GM18873 (cell line): ENCODE results near the gene TMEM132E.
"Not testable (repeated sequence)": the region's sequence is repeated elsewhere in the genome, so short reads cannot be mapped to it uniquely, and the experiment has no call there.

Experiments
- ATAC-seq: cut with Tn5 transposase; IDR thresholded peaks from one replicate; pipeline ENCODE4 v1.9.1; 2021; ENCODE audit warnings: mild to moderate bottlenecking, moderate library complexity, moderate number of reproducible peaks; ENCODE audit not compliant: unreplicated experiment, low FRiP score

TMEM132E gene

DNA sequence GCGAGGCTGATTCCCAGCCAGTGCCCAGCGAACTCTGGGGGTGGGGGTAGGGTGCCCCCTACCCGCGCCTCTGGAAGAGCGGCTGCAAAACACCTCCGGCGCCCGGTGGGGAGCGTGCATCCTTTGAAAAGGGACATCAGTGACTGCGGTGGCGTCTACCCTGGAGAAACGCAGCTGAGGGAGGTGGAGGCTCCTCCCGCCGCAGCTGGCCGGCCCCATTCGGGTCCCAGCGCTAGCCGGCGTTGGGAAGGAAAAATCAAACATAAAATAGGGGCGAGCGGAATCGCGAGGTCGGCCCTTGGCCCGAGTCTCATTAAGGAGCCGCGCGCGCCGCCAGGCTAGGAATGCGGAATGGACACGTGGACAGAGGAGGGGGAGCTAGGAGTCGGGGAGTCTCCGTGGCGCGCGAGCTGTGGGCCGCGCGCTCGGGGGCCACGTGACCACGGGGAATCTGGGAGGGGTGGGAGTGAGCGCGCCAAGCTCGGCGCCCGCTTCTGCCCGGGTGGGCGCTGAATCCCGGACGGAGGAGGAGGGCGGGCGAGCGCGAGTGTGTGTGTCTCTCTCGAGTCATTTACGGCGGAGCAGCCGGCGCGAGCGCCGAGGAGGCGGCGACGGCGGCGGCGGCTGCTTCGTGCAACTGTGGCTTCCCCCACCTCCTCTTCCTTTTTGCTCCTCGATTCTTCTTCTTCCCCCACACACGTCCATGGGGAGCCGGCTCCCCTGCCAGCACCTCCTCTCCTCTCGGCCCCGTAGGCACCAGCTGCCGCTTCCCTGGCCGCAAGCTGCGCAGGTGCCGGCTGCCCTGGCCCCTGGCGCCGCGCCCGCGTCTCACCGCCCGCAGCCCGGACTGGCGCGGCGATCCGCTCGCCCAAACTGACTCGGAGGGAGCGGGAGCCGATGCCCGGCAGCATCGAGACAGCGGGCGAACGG, at the start of gene TMEM132E:
TSS of gene TMEM132E (plus strand) at position 566 of the 930 bp plus-strand sequence. CDS start 1,495 bp downstream, outside the sequence.
- ATAC-seq, result no peak

GRCh38 chr17:34530918-34531317, 48.5 kb upstream of the TMEM132E start:
- ATAC-seq, result no peak

DNA sequence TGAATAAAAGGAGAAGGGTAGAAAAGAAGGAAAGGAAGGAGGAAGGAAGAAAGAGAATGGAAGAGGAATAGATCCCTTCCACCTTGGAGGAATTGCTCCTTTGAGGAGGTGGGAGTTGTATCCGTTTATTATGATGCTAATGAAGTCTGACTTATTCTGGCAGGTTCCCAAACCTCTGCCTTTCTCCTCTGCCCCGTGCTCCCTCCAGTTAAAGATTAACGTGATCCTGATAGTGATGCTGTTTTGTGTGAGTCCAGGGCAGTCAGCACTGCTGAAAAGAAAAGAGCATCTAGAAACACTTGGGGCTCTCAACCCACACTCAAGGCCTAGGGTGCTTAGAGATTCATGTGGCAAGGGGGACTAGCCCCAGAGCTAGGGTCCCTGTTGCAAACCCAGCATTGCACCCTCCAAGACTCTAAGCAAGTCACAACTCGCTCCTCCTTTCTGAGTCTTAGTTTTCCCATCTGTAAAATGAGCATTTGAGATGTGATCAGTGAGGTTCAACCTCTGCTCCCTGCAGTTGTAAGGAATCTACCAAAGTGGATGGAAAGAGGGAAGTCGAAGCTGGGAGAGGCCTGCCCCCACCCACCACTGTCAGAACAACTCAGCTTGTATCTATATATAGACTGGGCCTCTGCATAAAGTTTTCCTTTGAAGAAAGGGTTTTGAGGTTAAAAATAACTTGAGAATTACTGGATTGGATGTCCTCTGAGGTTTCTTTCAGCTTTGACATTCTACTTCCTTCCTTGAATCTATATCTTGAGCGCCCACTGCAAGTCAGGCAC, 46.9 kb upstream of the TMEM132E start:
- ATAC-seq, result no peak

DNA sequence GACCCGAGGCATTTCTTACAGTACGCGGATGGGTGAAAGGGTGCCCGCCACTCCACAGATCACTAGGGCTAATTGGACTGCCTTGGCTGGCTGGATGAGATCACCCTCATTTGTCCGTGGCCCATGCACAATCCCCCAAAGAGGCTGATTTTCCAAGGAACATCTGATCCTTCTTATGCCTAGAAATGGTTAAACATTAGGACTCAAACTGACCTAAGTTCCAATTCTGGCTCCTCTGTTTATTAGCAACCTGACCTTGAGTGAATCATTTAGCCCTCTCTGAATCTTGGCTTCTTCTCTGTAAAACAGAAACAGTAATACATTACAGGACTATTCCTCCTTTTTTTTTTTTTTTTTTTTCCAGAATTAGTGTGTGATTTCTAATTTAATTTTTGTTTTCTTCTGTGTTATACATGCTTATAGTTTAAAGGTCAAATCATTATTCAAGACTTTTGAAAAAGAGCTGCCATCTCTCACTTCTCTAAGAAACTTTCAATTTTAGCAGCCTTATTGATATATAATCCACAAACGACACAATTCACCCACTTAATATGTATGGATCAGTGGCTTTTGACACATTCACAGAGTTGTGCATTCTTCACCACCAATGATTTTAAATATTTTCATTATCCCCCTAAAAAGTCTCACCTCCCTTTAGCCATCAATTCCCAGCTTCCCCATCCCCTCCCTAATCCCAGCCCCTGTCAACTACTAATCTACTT, 45.4 kb upstream of the TMEM132E start:
- no peak for ATAC-seq

DNA sequence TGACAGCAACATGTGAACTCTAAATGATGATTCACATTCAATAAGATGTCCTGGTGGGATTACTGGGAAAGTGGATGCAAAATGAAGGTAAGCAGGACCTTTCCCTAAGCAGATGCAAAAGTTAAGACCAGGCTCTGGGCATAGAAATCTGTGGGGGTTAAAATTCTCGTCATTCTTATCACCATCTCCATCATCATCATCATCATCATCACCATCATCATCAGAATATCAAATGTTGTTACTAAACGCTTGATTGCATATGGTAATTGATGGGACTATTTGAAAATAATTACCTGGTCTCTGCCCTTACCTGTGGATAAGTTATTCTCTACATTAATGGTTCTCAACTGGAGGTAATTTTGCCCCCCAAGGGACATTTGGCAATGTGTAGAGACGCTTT, 41.9 kb upstream of the TMEM132E start:
- ATAC-seq, result no peak

- ATAC-seq, result not testable (repeated sequence)
Measured at GRCh38 chr17:34538582-34538981, 40.8 kb upstream of the TMEM132E start.

- no peak for ATAC-seq
Measured at GRCh38 chr17:34539881-34540280, 39.5 kb upstream of the TMEM132E start.

DNA sequence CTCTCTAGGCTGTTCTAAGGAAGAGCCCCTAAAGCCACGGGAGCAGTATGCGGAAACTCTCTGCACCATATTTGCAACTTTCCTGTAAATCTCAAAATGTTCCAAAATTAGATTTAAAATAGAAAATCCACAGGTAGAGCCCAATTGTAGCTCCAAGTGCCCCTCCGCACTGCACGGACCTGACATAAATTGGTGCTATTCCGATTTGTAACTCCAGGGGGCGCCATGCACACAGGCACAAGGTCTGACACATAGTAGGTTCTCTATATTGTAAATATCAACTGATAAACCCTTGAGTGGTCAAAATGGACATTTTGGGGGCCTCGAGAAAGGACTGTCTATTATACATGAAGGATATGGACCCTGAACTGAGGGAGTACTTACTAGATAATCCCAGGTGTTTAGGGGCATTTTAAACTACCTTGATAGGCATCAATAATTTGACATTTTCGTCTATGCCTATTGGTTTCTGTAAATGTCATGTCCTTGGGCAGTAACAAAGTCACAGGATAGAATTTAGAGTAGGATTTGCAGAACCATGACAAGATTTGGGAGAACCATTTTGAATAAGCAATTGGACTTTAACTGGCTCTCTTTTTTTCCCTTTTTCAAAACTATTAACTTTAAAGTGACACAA, 36.6 kb upstream of the TMEM132E start:
- ATAC-seq, result no peak

DNA sequence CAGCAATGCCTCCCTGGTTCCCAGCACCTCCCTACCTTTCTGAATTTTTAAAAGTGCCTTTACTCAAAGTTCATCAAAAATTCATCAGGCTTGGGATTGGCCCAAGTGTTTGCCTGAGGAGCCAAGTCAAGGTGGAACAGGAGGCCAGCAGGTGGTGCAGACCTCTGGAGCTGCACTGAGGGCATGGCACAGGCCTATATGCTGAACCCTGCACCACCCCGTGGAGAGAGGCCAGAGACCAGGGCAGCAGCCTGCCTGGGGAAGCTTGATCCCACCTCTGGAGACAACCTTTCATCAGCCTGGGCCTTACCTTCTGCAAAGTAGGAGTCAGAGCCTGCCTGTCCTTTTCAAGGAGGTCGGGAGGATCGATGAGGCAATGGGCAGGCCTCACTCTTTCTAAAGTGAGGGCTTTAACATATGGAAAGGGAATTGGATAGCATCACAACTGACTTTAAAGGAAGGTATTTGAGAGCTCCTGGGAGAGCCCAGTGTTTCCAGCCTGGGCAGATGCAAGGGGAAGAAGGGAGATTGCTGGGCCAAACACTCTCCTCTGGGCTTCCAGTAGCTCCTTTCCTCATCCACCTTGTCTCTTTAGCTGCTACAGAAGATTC, 31.8 kb upstream of the TMEM132E start:
- ATAC-seq, result no peak

- ATAC-seq, result no peak
Measured at GRCh38 chr17:34549966-34550365, 29.4 kb upstream of the TMEM132E start.

- no peak for ATAC-seq
Measured at GRCh38 chr17:34553907-34554306, 25.5 kb upstream of the TMEM132E start.

GRCh38 chr17:34556384-34556783, 23.0 kb upstream of the TMEM132E start:
- ATAC-seq, result no peak

DNA sequence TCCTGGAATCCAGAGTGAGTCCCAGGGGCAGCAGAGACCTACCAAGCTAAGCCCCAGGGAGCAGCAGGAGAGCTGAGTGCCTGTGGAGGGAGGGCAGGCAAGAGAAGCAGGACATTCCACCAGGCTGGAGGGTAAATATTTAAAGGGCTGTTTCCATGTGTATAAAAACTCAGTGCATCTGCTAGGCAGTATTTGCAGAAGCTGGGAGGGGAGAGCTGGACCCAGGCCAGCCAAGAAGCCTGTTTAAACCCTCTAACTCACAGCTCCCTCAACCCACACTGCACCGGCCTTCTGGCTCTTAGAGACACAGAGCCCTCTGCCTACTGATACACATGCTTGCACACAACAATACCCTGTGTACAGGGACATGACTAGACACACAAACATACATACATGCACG, 22.5 kb upstream of the TMEM132E start:
- ATAC-seq, result no peak

DNA sequence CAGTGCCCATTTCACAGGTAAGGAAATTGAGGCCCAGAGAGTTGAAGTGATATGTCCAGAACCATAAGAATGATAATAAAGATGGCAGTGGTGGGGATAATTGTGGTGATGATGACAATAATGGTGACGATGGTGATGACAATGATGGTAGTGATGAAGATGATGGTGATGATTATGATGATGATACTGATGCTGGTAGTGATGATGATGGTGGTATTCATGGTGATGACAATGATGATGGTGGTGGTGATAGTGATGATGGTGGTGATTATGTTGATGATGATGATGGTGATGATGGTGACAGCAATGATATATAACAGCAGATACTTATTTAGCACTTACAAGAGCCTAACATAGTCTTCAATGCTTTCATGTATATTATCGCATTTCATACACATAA, 18.1 kb upstream of the TMEM132E start:
- no peak for ATAC-seq

GRCh38 chr17:34562387-34562786, 17.0 kb upstream of the TMEM132E start:
- ATAC-seq, result no peak

DNA sequence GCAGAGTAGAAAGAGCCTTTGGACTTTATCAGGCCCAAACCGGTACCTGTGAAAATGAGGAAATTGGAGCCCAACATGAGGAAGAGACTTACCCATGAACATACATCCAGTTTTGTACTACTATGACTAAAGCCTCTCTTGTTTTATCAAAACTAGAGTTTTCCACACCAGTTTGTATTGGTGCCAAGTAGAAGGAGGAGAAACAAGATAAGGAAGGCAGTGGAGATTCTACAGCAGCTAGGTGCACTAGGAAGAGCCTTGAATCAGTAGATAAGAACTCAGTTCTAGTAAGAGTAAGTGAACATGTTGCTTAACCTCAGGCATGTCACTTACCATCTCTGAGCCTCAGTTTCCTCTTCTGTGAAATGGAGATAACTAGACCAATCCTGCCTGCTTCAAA, 13.7 kb upstream of the TMEM132E start:
- ATAC-seq, result no peak

GRCh38 chr17:34566201-34566600, 13.2 kb upstream of the TMEM132E start:
- ATAC-seq, result no peak

DNA sequence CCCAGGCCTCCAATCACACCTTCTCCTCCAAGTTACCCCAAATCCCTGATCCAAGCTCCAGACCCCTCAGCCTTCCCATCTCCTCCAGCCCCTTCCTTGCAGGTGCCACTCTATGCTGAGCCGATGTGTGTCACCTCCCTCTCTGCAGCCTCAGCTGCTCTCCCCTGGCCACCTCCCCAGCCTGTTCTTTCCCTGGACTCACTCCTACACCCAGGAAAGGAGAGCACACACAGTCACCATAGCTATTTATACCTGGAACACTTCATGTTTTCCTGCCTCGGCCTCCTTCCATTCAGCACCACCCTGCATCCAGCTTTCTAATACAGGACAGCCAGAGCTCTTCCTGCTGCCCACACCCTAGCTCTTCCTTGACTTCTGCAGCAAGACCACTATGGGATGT, 12.5 kb upstream of the TMEM132E start:
- ATAC-seq, result no peak

DNA sequence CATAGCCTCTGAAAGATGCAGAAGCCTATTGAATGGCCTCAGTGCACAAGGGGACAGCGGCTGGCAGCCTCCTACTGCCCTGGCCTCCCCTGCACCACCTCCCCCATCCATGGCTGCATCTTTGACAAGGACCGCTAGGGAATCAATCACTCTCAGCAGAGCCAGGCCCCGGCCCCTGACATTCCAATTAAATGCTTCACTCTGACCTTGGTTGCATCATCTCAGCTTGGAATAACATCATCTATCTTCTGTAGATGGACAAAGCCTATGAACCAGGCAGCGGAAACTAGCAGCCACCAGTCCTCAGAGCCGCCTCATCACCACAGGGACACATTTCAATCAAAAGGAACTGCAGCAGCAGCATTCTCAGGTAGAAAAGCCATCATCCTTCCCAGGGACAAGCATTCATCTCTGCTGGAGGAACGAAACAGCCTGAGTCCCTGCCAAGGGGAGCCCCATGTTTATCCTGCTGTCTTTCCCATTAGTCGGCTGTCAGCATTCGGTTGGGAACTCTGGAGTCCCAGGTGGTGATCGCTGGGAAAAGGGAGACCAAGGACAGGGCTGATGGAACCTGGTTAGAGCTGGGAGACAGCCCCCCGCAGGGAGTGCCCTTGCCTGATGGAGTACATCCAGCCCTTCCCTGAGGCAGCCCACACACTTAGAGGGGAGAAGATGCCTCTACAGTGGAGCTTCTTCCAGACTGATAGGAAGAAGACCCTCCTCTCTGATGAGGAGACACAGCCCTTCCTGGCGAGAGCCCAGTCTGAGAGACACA, 11.5 kb upstream of the TMEM132E start:
- ATAC-seq, result no peak
